Endometrium (tissue), 2 donors: ENCODE data around the gene GPD2.
"Not testable (repeated sequence)": the region's sequence is repeated elsewhere in the genome, so short reads cannot be mapped to it uniquely, and the experiment has no call there.

Experiments used
- FAIRE-seq: peaks from 2 replicates; lab custom pipeline; 2012; peaks lifted over from hg19 to GRCh38; lab: Jason Lieb, UNC
- donor health status: control.
- donor health status: control.

The GPD2 gene

GRCh38 chr2:156476021-156476849 is 40.1 kb downstream of the GPD2 start:
- no peak for FAIRE-seq

DNA sequence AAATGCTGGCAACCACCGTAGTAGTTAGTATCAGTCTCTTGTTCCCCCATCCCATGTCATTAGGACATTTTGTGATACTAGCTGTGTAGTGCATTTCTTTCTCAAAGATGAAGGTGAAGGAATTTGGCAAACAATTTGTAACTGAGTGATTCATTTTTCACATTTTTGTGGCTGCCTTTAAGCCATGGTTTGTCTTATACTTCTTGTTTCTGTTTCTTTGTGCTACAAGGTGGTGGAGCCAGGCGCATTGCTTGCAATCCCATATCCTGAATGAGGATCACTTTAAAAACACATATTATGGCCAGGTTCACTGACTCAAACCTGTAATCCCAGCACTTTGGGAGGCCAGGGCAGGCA is 40.6 kb downstream of the GPD2 start:
- FAIRE-seq, result no peak

- FAIRE-seq, result no peak
Observed at GRCh38 chr2:156480376-156480775, 44.2 kb downstream of the GPD2 start.

DNA sequence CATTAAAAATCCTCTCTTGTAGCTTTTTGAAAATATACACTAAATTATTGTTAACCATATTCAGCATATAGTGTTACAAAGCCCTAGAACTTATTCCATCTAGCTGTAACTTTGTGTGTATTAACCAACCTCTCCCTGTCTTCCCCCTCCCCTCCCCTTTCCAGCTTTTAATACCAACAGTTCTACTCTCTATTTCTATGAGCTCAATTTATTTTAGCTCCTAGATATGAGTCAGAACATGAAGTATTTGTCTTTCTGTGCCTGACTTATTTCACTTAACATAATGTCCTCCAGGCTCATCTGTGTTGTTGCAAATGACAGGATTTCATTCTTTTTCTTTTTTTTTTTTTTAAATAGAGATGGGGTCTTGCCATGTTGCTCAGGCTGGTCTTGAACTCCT is 45.1 kb downstream of the GPD2 start:
- no peak for FAIRE-seq

GRCh38 chr2:156483741-156484173 is 47.6 kb downstream of the GPD2 start:
- FAIRE-seq, result peak; percentile 71

DNA sequence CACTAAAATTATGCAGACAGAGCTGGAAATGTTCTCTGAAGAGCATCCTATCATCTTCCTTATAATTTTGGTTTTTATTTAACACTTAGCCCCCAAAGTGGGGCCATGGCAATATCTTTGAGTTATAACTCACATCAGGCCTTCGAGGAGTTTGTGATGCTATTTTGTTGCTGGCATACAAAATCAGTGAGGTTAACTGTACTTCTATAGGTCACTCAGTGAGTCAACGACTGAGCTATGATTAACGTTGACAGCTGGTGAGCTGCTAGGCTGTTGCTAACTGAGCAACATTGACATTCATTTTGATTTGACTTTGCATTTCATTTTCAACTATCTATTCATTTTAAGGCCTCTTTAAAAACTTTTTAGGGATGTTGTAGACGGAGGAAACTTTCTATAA is 50.0 kb downstream of the GPD2 start:
- no peak for FAIRE-seq

DNA sequence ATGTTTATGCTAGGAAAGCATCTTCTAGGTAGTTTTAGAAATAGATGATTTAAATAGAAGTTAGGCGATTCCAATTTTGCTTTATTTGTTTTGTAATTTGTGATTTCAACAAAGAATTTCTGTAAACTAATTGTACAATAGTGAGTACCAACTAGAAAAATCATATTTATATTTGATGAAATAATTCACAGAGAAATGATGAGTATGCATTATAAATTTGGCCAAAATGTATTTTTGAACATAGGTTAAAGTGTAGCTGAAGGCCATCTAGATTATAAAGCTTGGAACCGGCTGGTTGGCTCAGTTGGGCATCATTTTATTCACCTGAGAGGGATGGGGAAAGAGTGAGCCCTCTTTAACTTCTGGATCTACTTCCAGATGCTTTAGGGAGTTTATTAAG is 50.4 kb downstream of the GPD2 start:
- FAIRE-seq, result no peak

DNA sequence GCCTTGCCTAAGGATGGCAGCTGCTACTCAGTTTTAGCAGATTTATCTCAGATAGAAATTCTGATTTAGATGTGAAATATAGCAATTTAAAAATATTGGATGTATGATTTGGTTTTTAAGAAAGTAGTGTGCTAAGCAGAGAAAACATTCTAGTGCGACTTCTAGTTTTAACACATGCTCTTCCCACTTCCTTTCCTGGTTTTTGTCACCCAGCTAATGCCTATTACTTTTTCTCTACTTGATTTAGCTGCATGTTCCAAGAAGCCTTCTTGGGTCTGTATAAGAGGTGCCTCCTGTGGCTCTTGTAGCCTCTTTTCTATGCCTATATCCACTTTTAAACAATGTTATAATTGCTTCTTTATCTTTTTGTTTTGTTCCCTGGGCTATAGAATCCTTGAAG is 53.0 kb downstream of the GPD2 start:
- FAIRE-seq, result no peak

DNA sequence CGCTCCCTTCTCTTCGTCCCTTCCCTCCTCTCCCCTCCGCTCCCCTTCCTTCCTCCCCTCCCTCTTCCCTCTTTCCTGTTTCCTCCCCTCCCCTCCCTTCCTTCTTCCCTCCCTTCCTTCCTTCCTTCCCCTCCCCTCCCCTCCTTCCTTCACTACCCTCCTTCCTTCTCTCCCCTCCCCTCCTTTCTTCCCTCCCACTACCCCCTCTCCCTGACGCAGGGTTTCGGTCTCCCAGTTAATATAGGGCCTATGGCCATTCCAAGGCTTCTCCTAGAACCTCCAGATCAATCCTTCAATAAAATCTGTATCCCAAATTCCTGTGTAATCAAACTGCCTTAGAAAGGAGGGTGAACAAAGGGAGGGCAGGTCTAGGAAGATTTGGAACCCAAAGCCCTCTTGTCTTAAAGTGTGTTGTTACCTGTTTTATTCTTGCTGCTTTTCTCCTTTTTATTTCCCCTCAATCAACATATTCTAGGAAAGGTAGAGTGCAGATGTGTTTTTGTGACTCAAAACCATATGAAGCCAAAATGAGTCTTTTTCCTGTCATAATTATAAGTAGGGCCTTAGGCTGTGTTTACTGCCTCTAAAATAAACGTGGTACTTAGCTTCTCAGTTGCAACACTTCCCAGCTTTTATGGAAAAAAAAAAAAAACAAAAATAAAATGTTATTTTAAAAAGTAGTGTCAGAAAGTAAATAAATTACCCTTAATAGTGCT is 53.7 kb downstream of the GPD2 start:
- peak; percentile 84 for FAIRE-seq

- FAIRE-seq, result no peak
Observed at GRCh38 chr2:156490466-156490840, 54.3 kb downstream of the GPD2 start.

DNA sequence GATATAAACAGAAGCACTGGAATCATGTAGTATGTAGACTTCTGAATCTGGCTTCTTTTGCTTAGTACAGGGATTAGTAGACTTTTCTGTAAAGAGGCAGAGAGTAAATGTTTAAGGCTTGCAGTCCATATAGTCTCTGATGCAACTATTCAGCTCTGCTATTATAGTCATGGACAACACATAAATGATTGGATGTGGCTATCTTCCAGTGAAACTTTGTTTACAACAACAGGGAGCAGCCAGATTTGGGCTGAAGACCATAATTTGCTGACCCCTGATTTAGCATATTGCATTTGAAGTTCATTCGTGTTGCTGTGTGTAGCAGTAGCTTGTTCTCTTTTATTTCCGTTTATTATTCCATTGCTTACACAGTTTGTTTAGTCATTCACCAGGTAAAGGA is 55.0 kb downstream of the GPD2 start:
- no peak for FAIRE-seq

DNA sequence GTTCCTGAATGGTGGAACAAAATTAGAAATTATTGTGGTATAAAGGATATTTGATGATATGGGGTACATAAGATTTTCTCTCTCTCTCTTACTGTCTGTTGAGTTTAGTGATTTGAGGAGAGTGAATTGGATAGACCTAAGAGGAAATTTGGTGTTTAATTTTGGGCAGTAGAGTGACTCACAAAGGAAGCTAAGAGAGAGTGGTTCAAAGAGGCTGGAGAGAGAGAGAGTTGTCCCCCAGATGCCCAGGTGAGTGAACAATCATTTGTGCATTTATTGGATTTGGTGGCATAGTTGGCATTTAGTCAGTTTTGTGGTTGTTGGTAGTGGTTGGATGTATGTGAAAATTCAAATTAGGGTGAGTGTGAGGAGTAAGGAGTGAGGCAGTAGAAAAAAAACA is 56.8 kb downstream of the GPD2 start:
- no peak for FAIRE-seq

DNA sequence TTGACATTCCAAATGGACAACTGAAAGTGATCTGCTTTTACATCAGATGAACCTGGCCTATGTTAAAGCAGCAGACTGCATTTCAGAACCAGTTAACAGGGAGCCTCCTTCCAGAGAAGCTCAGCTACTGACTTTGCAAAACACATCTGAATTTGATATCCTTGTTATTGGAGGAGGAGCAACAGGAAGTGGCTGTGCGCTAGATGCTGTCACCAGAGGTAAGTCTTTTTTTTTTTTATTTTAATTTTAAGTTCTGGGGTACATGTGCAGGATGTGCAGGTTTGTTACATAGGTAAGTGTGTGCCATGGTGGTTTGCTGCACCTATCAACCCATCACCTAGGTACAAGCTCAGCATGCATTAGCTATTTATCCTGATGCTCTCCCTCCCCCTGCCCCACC is 59.8 kb downstream of the GPD2 start:
- FAIRE-seq, result not testable (repeated sequence)

DNA sequence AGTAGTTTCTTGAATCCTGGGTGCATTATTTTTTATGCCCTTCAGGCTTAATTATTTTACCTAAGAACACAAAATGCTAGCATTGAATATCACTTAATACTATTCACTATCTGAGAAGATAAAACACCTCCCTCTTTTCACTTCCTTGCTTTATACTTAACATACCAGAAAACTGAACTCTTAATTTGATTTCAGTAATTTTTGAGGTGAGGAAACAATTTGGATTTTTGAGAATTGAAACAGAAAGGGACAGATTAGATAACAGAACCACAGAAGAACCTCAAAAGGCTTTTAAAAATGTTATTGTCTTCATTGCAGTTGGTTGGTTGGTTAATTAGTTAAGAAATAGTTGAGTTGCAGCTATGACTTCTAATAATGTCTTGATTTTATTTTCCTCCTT is 69.5 kb downstream of the GPD2 start:
- no peak for FAIRE-seq

- FAIRE-seq, result no peak
Observed at GRCh38 chr2:156511122-156511521, 74.9 kb downstream of the GPD2 start.

- FAIRE-seq, result no peak
Observed at GRCh38 chr2:156511803-156512202, 75.6 kb downstream of the GPD2 start.

DNA sequence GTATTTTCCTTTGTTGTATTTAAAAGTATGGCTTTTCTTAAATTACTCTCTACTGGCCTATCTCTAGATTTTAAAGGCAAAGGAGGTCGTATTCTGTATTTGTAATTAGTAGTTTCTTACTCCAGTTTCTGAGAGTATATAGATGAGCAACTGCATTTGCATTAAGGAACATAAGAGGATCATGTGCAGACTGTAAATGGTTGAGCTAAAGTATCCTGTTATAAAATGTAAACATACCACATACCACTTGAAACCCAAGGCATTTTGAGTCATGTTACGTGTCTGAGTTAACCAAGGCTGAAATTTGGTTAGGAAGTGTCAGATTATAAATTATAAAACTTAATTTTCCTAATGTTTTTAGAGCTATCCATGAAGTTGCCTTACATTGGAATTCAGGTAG is 76.3 kb downstream of the GPD2 start:
- no peak for FAIRE-seq

GRCh38 chr2:156513219-156513618 is 77.0 kb downstream of the GPD2 start:
- no peak for FAIRE-seq

DNA sequence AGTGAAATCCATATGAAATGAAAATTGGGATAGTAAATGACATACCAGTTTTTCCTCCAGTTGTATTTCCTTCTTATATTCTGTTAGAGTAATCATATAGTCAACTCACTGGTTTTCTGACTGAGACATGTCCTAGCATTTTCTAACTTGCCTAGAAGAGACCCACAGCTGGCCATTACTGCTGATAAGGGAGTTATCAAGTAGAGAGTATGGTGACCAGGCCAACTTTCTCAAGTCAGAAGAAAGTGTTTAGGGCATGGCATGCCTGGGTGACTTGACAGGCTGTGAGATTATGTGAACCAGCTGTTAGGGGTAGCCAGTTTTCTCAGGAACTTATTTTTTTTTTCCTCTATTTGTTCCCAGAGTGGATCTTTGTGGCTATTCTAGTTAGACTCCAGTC is 81.2 kb downstream of the GPD2 start:
- FAIRE-seq, result no peak

GRCh38 chr2:156518138-156518537 is 82.0 kb downstream of the GPD2 start:
- FAIRE-seq, result no peak

GRCh38 chr2:156522864-156523440 is 86.8 kb downstream of the GPD2 start:
- no peak for FAIRE-seq

- no peak for FAIRE-seq
Observed at GRCh38 chr2:156526950-156527636, 90.9 kb downstream of the GPD2 start.

GRCh38 chr2:156528583-156528982 is 92.4 kb downstream of the GPD2 start:
- FAIRE-seq, result not testable (repeated sequence)
